Measurements from ENCODE around the gene BCOR.

Gene BCOR

GRCh38 chrX:40111868-40112267 is 14.1 kb upstream of the BCOR start:
- DNase-seq: no peak

GRCh38 chrX:40109288-40110008 is 11.7 kb upstream of the BCOR start:
- no peak for DNase-seq

- DNase-seq: no peak
These were observed 11.2 kb upstream of the BCOR start for GRCh38 chrX:40108959-40109287.

GRCh38 chrX:40108162-40108958 is 10.6 kb upstream of the BCOR start:
- DNase-seq: no peak

GRCh38 chrX:40107291-40108161 is 9.8 kb upstream of the BCOR start:
- DNase-seq: no peak

GRCh38 chrX:40106676-40107290 is 9.0 kb upstream of the BCOR start:
- DNase-seq: no peak

GRCh38 chrX:40105835-40106675 is 8.3 kb upstream of the BCOR start:
- no peak for DNase-seq

- DNase-seq: no peak
These were observed 7.5 kb upstream of the BCOR start for GRCh38 chrX:40104985-40105834.

GRCh38 chrX:40104630-40104984 is 6.8 kb upstream of the BCOR start:
- no peak for DNase-seq

- DNase-seq: no peak
These were observed 6.0 kb upstream of the BCOR start for GRCh38 chrX:40103565-40104323.

GRCh38 chrX:40102393-40103381 is 4.9 kb upstream of the BCOR start:
- no peak for DNase-seq

- DNase-seq: no peak
These were observed 3.7 kb upstream of the BCOR start for GRCh38 chrX:40101430-40101802.

- DNase-seq: no peak
These were observed 3.0 kb upstream of the BCOR start for GRCh38 chrX:40100537-40101429.

GRCh38 chrX:40100141-40100536 is 2.4 kb upstream of the BCOR start:
- no peak for DNase-seq

- DNase-seq: no peak
These were observed 1.5 kb upstream of the BCOR start for GRCh38 chrX:40099055-40099958.

- no peak for DNase-seq
These were observed 701 bp upstream of the BCOR start for GRCh38 chrX:40098264-40099054.
